Neural progenitor cell (in vitro differentiated cells): ENCODE results near the gene SF3B5.

ENCODE experiments used
- EZH2 ChIP-seq: fragments of 200-600 bp; sonication (generic); IDR thresholded peaks from 2 replicates; pipeline ENCODE4 v1.6.1; 2017; ENCODE audit warnings: antibody characterized with exemption, mild to moderate bottlenecking, moderate library complexity
- TF ChIP-seq, protein P1 (sequence below): fragments of 200-600 bp; sonication (generic); IDR thresholded peaks from 2 replicates; pipeline ENCODE4 v1.5.1; 2017; ENCODE audit warnings: antibody characterized with exemption, mild to moderate bottlenecking

DNA sequence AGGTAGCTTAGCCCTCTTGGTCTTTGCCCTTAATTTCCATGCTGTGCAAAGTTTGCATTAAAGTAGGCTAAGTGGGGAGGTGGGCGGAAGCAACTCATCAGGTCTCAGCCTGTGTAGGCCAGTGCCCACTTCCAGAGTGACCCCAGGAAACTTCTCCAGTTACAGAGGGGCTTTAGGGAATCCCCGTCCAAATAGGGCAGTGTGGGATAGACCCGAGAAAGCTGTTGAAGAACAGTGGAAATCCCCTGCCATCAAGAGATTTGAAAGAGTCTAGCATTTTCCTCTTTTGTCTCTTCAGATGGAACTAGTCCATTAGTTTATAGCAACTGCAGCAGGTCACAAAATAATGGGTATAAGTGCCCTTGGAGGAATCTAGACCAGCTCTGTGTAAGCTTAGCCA, 20.2 kb downstream of the SF3B5 start:
- TF ChIP-seq, protein P1, sequence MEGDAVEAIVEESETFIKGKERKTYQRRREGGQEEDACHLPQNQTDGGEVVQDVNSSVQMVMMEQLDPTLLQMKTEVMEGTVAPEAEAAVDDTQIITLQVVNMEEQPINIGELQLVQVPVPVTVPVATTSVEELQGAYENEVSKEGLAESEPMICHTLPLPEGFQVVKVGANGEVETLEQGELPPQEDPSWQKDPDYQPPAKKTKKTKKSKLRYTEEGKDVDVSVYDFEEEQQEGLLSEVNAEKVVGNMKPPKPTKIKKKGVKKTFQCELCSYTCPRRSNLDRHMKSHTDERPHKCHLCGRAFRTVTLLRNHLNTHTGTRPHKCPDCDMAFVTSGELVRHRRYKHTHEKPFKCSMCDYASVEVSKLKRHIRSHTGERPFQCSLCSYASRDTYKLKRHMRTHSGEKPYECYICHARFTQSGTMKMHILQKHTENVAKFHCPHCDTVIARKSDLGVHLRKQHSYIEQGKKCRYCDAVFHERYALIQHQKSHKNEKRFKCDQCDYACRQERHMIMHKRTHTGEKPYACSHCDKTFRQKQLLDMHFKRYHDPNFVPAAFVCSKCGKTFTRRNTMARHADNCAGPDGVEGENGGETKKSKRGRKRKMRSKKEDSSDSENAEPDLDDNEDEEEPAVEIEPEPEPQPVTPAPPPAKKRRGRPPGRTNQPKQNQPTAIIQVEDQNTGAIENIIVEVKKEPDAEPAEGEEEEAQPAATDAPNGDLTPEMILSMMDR: no peak
- no peak for TF ChIP-seq EZH2
